CD4-positive, CD25-positive, alpha-beta regulatory T cell (primary cell): Measurements from ENCODE around the gene TRMT44. TPM values are rescaled to one million over a fixed set of nuclear protein-coding genes. Genes with fewer than 3 reads are reported as not detected.
A peak's percentile ranks its signal among the peaks of the same experiment; 100 is the strongest.

Source experiments
- ATAC-seq, 2 donors: fragments of 150-1000 bp; cut with Tn5 transposase; one replicate each; pipeline ENCODE4 v1.10.0; 2021; ENCODE audit warnings: low read depth in 2 of 2, moderate number of reproducible peaks in 2 of 2, moderate library complexity in 1 of 2
- DNase-seq, 3 donors: peaks; one replicate each; pipeline versions ENCODE4 v3.0.0 to v3.0.0-alpha.2; 2012 to 2022; ENCODE audit warnings: mixed read lengths in 1 of 3
- H3K27ac ChIP-seq: one replicate; pipeline ENCODE4 v1.7.0; 2013; ENCODE audit warnings: mild to moderate bottlenecking, low read length; ENCODE audit not compliant: insufficient read depth, poor library complexity, severe bottlenecking
- H3K27me3 ChIP-seq: one replicate; pipeline ENCODE4 v1.7.0; 2013; ENCODE audit warnings: low read length; ENCODE audit not compliant: control insufficient read depth, insufficient read depth
- H3K36me3 ChIP-seq: one replicate; pipeline ENCODE4 v1.7.0; 2013; ENCODE audit warnings: mild to moderate bottlenecking, low read length, moderate library complexity; ENCODE audit not compliant: control insufficient read depth, insufficient read depth
- H3K4me1 ChIP-seq: 2 replicates; pipeline ENCODE4 v1.7.0; 2013; ENCODE audit warnings: mild to moderate bottlenecking, low read length; ENCODE audit not compliant: insufficient read depth, control insufficient read depth, poor library complexity, severe bottlenecking
- H3K4me3 ChIP-seq: one replicate; pipeline ENCODE4 v1.7.0; 2013; ENCODE audit warnings: low read depth, mild to moderate bottlenecking, low read length, moderate library complexity
- H3K9me3 ChIP-seq, 2 experiments: 1 replicate in 1 of 2; 2 replicates in 1 of 2; pipeline ENCODE4 v1.7.0; 2013; ENCODE audit warnings: low read length in 2 of 2, mild to moderate bottlenecking in 1 of 2, moderate library complexity in 1 of 2; ENCODE audit not compliant: control insufficient read depth in 2 of 2
- H3K27ac Mint-ChIP-seq, 3 donors: one replicate each; pipeline ENCODE4 v1.8.0; 2020 to 2022; ENCODE audit warnings: mild to moderate bottlenecking in 3 of 3, mixed read lengths in 3 of 3, moderate library complexity in 2 of 3
- H3K27me3 Mint-ChIP-seq: one replicate; pipeline ENCODE4 v1.8.0; 2022; ENCODE audit warnings: mild to moderate bottlenecking, mixed read lengths
- H3K36me3 Mint-ChIP-seq: one replicate; pipeline ENCODE4 v1.8.0; 2020; ENCODE audit warnings: mixed read lengths
- H3K4me1 Mint-ChIP-seq, 4 donors: one replicate each; pipeline ENCODE4 v1.8.0; 2020 to 2022; ENCODE audit warnings: mixed read lengths in 4 of 4, mild to moderate bottlenecking in 1 of 4
- H3K4me3 Mint-ChIP-seq, 4 donors: one replicate each; pipeline ENCODE4 v1.8.0; 2020 to 2022; ENCODE audit warnings: mild to moderate bottlenecking in 4 of 4, mixed read lengths in 4 of 4, moderate library complexity in 3 of 4
- H3K9me3 Mint-ChIP-seq, 7 donors: one replicate each; pipeline ENCODE4 v1.8.0; 2020 to 2022; ENCODE audit warnings: mixed read lengths in 7 of 7, mild to moderate bottlenecking in 3 of 7, moderate library complexity in 2 of 7
- polyA plus RNA-seq, 4 donors: library from polyadenylated mRNA; unstranded; fragments of 300-500 nt; fragmentation: Illumina TruSeq; gene quantifications; one replicate each; pipeline ENCODE4 v1.2.3, GENCODE V29; 2021
- total RNA-seq: library from RNA; stranded (reverse); gene quantifications from one replicate; pipeline ENCODE4 v1.2.3, GENCODE V29; 2022

Gene TRMT44
- total and polyA plus RNA-seq, 5 donors from 2014 or later, result 10.9 to 26.2 (median 15.4) TPM

- Mint-ChIP-seq H3K27ac (peak overlapping the region in 1 of 3 donors; percentile 100), H3K9me3 (no peaks in the 10 kb centered on the region), H3K27me3 (no peaks in the 10 kb centered on the region), H3K36me3 (peaks cover 8% of the 10 kb centered on the region), H3K4me1 (peaks cover 53 to 94% (median 69%) of the 10 kb centered on the region in 4 donors), H3K4me3 (peak overlapping the region; percentile 49 to 99 (median 82))
- Histone ChIP-seq H3K27ac (no peak overlapping the region), H3K4me3 (no peak overlapping the region), H3K4me1 (peaks cover 64% of the 10 kb centered on the region), H3K27me3 (no peaks in the 10 kb centered on the region), H3K9me3 (no peaks in the 10 kb centered on the region), H3K36me3 (no peaks in the 10 kb centered on the region)
- DNase-seq (no peak), ATAC-seq (no peak)
These were observed 1.8 kb upstream of the TRMT44 start for GRCh38 chr4:8438743-8439142.

- Histone ChIP-seq H3K27ac (no peak overlapping the region), H3K9me3 (no peaks in the 10 kb centered on the region), H3K36me3 (no peaks in the 10 kb centered on the region), H3K4me3 (peak overlapping the region; percentile 100), H3K27me3 (no peaks in the 10 kb centered on the region), H3K4me1 (peaks cover 67% of the 10 kb centered on the region)
- H3K9me3 Mint-ChIP-seq, result no peaks in the 10 kb centered on the region
- H3K4me3 Mint-ChIP-seq, result peak overlapping the region; percentile 49 to 99 (median 82)
- no peaks in the 10 kb centered on the region for H3K27me3 Mint-ChIP-seq
- peak overlapping the region in 1 of 3 donors; percentile 100 for H3K27ac Mint-ChIP-seq
- ATAC-seq (no peak), DNase-seq (no peak)
- H3K4me1 Mint-ChIP-seq, result peaks cover 53 to 94% (median 70%) of the 10 kb centered on the region in 4 donors
- peaks cover 8% of the 10 kb centered on the region for H3K36me3 Mint-ChIP-seq
These were observed 1.4 kb upstream of the TRMT44 start for GRCh38 chr4:8439168-8439567.

GRCh38 chr4:8439914-8440491 lies 574 bp upstream of the TRMT44 start:
- H3K27ac Mint-ChIP-seq, result peak overlapping the region; percentile 98 to 100 (median 99)
- ATAC-seq (peak; percentile 5 to 7), DNase-seq (peak in 1 of 3 donors; percentile 65)
- Histone ChIP-seq H3K4me3 (peak overlapping the region; percentile 100), H3K9me3 (no peaks in the 10 kb centered on the region), H3K36me3 (no peaks in the 10 kb centered on the region), H3K27me3 (no peaks in the 10 kb centered on the region), H3K27ac (peak overlapping the region; percentile 92), H3K4me1 (peaks cover 63% of the 10 kb centered on the region)
- peak overlapping the region; percentile 95 to 99 (median 98) for H3K4me3 Mint-ChIP-seq
- no peaks in the 10 kb centered on the region for H3K9me3 Mint-ChIP-seq
- no peaks in the 10 kb centered on the region for H3K27me3 Mint-ChIP-seq
- H3K36me3 Mint-ChIP-seq, result peaks cover 8% of the 10 kb centered on the region
- H3K4me1 Mint-ChIP-seq, result peaks cover 49 to 87% (median 68%) of the 10 kb centered on the region in 4 donors

- Histone ChIP-seq H3K9me3 (no peaks in the 10 kb centered on the region), H3K36me3 (no peaks in the 10 kb centered on the region), H3K4me1 (peaks cover 47% of the 10 kb centered on the region), H3K27me3 (no peaks in the 10 kb centered on the region), H3K4me3 (peak overlapping the region; percentile 100), H3K27ac (no peak overlapping the region)
- peaks cover 0 to 2% (median 0%) of the 10 kb centered on the region in 7 donors for H3K9me3 Mint-ChIP-seq
- no peaks in the 10 kb centered on the region for H3K27me3 Mint-ChIP-seq
- no peak for ATAC-seq
- H3K36me3 Mint-ChIP-seq, result peaks cover 16% of the 10 kb centered on the region
- peak overlapping the region; percentile 70 to 95 (median 88) for H3K4me3 Mint-ChIP-seq
- no peak for DNase-seq
- peaks cover 45 to 79% (median 63%) of the 10 kb centered on the region in 4 donors for H3K4me1 Mint-ChIP-seq
- H3K27ac Mint-ChIP-seq, result peak overlapping the region in 2 of 3 donors; percentile 74 to 87
These were observed 1.0 kb downstream of the TRMT44 start for GRCh38 chr4:8441499-8442091.

- Histone ChIP-seq H3K27me3 (no peaks in the 10 kb centered on the region), H3K36me3 (peaks cover 6% of the 10 kb centered on the region), H3K4me3 (peak overlapping the region; percentile 100), H3K27ac (no peak overlapping the region), H3K9me3 (no peaks in the 10 kb centered on the region), H3K4me1 (peaks cover 39% of the 10 kb centered on the region)
- Mint-ChIP-seq H3K4me3 (peak overlapping the region; percentile 67 to 91 (median 84)), H3K27ac (peak overlapping the region; percentile 17 to 76 (median 44)), H3K4me1 (peaks cover 41 to 69% (median 55%) of the 10 kb centered on the region in 4 donors), H3K9me3 (peaks cover 0 to 2% (median 0%) of the 10 kb centered on the region in 7 donors), H3K36me3 (peaks cover 16% of the 10 kb centered on the region), H3K27me3 (no peaks in the 10 kb centered on the region)
- DNase-seq, result no peak
- no peak for ATAC-seq
These were observed 2.2 kb downstream of the TRMT44 start for GRCh38 chr4:8442596-8443358.

- H3K4me1 Mint-ChIP-seq, result peaks cover 38 to 60% (median 50%) of the 10 kb centered on the region in 4 donors
- peaks cover 0 to 2% (median 0%) of the 10 kb centered on the region in 7 donors for H3K9me3 Mint-ChIP-seq
- H3K4me3 ChIP-seq, result no peak overlapping the region
- no peaks in the 10 kb centered on the region for H3K27me3 Mint-ChIP-seq
- ATAC-seq (no peak), DNase-seq (no peak)
- peaks cover 20% of the 10 kb centered on the region for H3K36me3 Mint-ChIP-seq
- peaks cover 39% of the 10 kb centered on the region for H3K4me1 ChIP-seq
- peak overlapping the region in 2 of 4 donors; percentile 13 to 56 for H3K4me3 Mint-ChIP-seq
- no peaks in the 10 kb centered on the region for H3K27me3 ChIP-seq
- H3K36me3 ChIP-seq, result peaks cover 16% of the 10 kb centered on the region
- no peak overlapping the region for H3K27ac Mint-ChIP-seq
- H3K9me3 ChIP-seq, result no peaks in the 10 kb centered on the region
- no peak overlapping the region for H3K27ac ChIP-seq
These were observed 3.2 kb downstream of the TRMT44 start for GRCh38 chr4:8443801-8444200.

- H3K4me1 ChIP-seq, result peaks cover 23% of the 10 kb centered on the region
- Mint-ChIP-seq H3K4me1 (peaks cover 20 to 41% (median 37%) of the 10 kb centered on the region in 4 donors), H3K27ac (peak overlapping the region in 1 of 3 donors; percentile 11), H3K36me3 (peaks cover 13% of the 10 kb centered on the region), H3K4me3 (peak overlapping the region in 1 of 4 donors; percentile 50), H3K9me3 (peaks cover 0 to 2% (median 0%) of the 10 kb centered on the region in 7 donors), H3K27me3 (no peaks in the 10 kb centered on the region)
- DNase-seq (no peak), ATAC-seq (no peak)
- H3K27ac ChIP-seq, result no peak overlapping the region
- H3K27me3 ChIP-seq, result no peaks in the 10 kb centered on the region
- H3K36me3 ChIP-seq, result peaks cover 30% of the 10 kb centered on the region
- H3K4me3 ChIP-seq, result no peak overlapping the region
- no peaks in the 10 kb centered on the region for H3K9me3 ChIP-seq
These were observed 5.5 kb downstream of the TRMT44 start for GRCh38 chr4:8446122-8446521.
